ENCODE data around the gene FRMD3.

- TF ChIP-seq, protein P1, sequence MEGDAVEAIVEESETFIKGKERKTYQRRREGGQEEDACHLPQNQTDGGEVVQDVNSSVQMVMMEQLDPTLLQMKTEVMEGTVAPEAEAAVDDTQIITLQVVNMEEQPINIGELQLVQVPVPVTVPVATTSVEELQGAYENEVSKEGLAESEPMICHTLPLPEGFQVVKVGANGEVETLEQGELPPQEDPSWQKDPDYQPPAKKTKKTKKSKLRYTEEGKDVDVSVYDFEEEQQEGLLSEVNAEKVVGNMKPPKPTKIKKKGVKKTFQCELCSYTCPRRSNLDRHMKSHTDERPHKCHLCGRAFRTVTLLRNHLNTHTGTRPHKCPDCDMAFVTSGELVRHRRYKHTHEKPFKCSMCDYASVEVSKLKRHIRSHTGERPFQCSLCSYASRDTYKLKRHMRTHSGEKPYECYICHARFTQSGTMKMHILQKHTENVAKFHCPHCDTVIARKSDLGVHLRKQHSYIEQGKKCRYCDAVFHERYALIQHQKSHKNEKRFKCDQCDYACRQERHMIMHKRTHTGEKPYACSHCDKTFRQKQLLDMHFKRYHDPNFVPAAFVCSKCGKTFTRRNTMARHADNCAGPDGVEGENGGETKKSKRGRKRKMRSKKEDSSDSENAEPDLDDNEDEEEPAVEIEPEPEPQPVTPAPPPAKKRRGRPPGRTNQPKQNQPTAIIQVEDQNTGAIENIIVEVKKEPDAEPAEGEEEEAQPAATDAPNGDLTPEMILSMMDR (IDR thresholded peaks at IDR 0.05 in 8 of 11, conservative IDR thresholded peaks at IDR 0.05 in 3 of 11): no peak
- TF ChIP-seq POLR2A (IDR thresholded peaks at IDR 0.05) (no peak), POLR2AphosphoS5 (IDR thresholded peaks at IDR 0.05) (no peak)
Observed at GRCh38 chr9:83239747-83240146, 298.5 kb downstream of the FRMD3 start.
